GM18505 (cell line): Measurements from ENCODE around the gene FABP3.

Experiments used
- ATAC-seq: cut with Tn5 transposase; IDR thresholded peaks from one replicate; pipeline ENCODE4 v1.9.1; 2021; ENCODE audit not compliant: unreplicated experiment
- POLR2A ChIP-seq: IDR thresholded peaks from 4 replicates; pipeline ENCODE4 v1.6.1; 2011; ENCODE audit warnings: borderline replicate concordance; ENCODE audit not compliant: insufficient read depth, insufficient read length; ENCODE audit errors: extremely low read depth

Gene FABP3

GRCh38 chr1:31373056-31373896 is at the start of gene FABP3:
Gene FABP3, minus strand, starts transcription at chr1:31373076. Its CDS starts 62 bp downstream, at chr1:31373014.
- no peak for TF ChIP-seq POLR2A

GRCh38 chr1:31421371-31422040 is 48.6 kb upstream of the FABP3 start:
- no peak for TF ChIP-seq POLR2A
- no peak for ATAC-seq

More at GRCh38 chr1:31373056-31373896, at the start of gene FABP3:
- ATAC-seq = no peak

- ATAC-seq = no peak
Measured at GRCh38 chr1:31420716-31421115, 47.8 kb upstream of the FABP3 start.

GRCh38 chr1:31418626-31419323 is 45.9 kb upstream of the FABP3 start:
- no peak for ATAC-seq
- no peak for TF ChIP-seq POLR2A

More at GRCh38 chr1:31420716-31421115, 47.8 kb upstream of the FABP3 start:
- TF ChIP-seq POLR2A = no peak

DNA sequence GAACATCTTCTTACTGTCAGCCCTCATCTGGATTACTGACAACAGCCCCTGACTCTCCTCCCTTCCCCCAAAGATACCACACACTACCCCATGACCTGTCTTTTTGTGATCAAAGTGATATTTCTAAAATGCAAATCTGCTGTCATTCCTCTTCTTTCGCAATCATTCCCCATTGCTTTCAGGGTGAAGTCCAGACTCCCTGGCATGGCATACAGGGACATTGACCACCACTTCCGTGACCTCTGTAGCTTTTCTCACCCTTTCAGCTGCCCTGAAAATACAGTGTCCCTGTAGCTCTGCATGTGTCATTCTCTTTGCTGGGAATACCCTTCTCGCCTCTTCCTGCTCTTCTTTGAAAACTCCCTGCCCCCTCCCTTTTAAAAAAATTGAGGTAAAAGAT is 44.3 kb upstream of the FABP3 start:
- ATAC-seq = no peak
- TF ChIP-seq POLR2A = no peak

- no peak for ATAC-seq
- TF ChIP-seq POLR2A = no peak
Measured at GRCh38 chr1:31416101-31416736, 43.3 kb upstream of the FABP3 start.

DNA sequence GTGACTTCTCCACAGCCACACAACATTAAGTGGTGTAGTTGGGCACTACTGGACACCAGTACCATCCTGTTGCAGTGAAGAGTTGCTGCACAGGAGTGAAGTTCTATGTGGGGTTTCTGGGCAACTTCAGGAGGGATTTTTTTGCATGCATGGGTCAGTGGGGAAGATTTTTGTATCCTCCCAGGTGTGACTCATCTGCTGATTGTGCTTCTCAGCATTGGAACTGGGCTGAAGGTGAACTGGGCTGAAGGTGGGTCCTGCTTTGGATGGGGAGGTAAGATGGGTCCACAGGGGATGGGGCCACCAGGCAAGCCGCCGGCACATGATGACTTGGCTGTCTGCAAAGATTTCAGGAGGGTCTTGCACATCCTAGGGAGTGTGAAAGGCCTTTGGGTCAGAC is 42.8 kb upstream of the FABP3 start:
- TF ChIP-seq POLR2A = no peak
- ATAC-seq = no peak

DNA sequence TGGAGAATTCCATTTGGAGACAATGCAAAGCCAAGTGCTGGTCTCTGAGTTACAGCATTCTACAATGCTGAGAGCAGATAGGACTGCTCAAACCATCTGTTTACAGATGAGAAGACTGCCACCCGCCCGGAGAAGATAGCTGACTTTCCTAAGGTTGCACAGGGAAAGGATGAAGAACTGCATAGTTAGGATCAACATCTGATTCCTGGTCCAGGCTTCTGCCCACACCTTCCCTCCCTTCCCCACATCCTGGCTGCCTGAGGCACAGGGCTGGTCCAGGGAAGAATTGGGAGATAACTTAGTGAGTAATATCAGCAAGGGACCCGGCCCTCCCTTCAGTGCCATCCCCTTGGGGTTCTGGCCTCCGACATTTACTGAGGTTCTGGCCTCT is 42.1 kb upstream of the FABP3 start:
- ATAC-seq = no peak
- TF ChIP-seq POLR2A = no peak

GRCh38 chr1:31413405-31414001 is 40.6 kb upstream of the FABP3 start:
- no peak for TF ChIP-seq POLR2A
- ATAC-seq = no peak

DNA sequence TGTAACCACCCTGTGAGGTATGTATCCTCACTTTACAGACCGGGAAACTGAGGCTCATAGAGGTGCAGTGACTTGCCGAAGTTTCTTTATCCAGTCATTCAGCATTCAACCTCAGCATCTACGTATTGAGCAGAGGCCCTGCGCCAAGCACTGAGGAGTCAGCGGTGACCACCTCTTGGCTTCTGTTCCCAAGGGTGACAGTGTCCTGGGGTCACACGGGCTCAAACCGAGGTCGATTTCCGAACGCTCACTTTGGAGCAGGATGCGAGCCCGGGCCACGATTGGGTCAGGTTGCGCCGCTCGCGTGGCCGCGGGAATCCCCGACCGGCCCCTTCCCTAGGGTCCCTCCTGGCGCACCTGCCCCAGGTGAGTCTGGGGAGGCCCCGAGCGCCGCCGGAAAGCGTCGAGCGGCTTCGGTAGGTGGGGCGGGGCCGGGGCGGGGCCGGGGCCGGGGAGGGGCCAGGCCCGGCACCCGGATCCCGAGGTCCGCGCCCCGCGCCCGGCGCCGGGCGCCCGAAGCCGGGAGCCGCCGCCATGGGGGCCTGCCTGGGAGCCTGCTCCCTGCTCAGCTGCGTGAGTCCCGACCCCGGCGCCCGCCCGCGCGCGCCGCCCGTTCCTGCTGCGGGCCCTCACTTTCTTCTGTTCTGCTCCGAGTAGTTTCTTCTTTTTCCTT is 40.0 kb upstream of the FABP3 start, which contains the start of gene SERINC2:
TSS of gene SERINC2 (plus strand) at position 482 of the 673 bp plus-strand sequence. CDS start at position 535, 53 bp downstream.
- no peak for TF ChIP-seq POLR2A
- no peak for ATAC-seq

GRCh38 chr1:31412205-31412604 is 39.3 kb upstream of the FABP3 start:
- ATAC-seq = no peak
- TF ChIP-seq POLR2A = no peak

GRCh38 chr1:31410871-31411270 is 38.0 kb upstream of the FABP3 start:
- ATAC-seq = no peak

More at GRCh38 chr1:31410871-31411270, 38.0 kb upstream of the FABP3 start:
- no peak for TF ChIP-seq POLR2A
